Memory B cell (primary cell): Measurements from ENCODE around the gene SOX1.

ENCODE experiments used
- ATAC-seq: fragments of 150-1000 bp; cut with Tn5 transposase; 2 replicates; pipeline ENCODE4 v1.10.0; 2021; ENCODE audit warnings: low read depth, mild to moderate bottlenecking, moderate library complexity
- DNase-seq, 2 donors: peaks; one replicate each; pipeline ENCODE4 v3.0.0; 2022; ENCODE audit warnings: low spot score in 2 of 2
- H3K27ac Mint-ChIP-seq: one replicate; pipeline ENCODE4 v1.8.0; 2022; ENCODE audit warnings: mild to moderate bottlenecking, moderate library complexity, mixed read lengths
- H3K27me3 Mint-ChIP-seq: one replicate; pipeline ENCODE4 v1.8.0; 2022; ENCODE audit warnings: mixed read lengths
- H3K36me3 Mint-ChIP-seq: one replicate; pipeline ENCODE4 v1.8.0; 2022; ENCODE audit warnings: mild to moderate bottlenecking, mixed read lengths
- H3K4me1 Mint-ChIP-seq: one replicate; pipeline ENCODE4 v1.8.0; 2022; ENCODE audit warnings: mixed read lengths
- H3K4me3 Mint-ChIP-seq: one replicate; pipeline ENCODE4 v1.8.0; 2022; ENCODE audit warnings: mild to moderate bottlenecking, moderate library complexity, mixed read lengths
- H3K9me3 Mint-ChIP-seq: one replicate; pipeline ENCODE4 v1.8.0; 2022; ENCODE audit warnings: mixed read lengths

Gene SOX1

GRCh38 chr13:112067116-112067741 lies at the start of gene SOX1:
Gene SOX1 (plus strand): TSS chr13:112067149. CDS start chr13:112067659, 510 bp downstream.
- peaks cover 15% of the 10 kb centered on the region for H3K27me3 Mint-ChIP-seq
- no peaks in the 10 kb centered on the region for H3K4me1 Mint-ChIP-seq
- no peak within 1 kb of the TSS for H3K4me3 Mint-ChIP-seq
- H3K9me3 Mint-ChIP-seq: peaks cover 2% of the 10 kb centered on the region
- DNase-seq (no peak), ATAC-seq (no peak)
- peaks cover 2% of the 10 kb centered on the region for H3K36me3 Mint-ChIP-seq
- no peak within 1 kb of the TSS for H3K27ac Mint-ChIP-seq

DNA sequence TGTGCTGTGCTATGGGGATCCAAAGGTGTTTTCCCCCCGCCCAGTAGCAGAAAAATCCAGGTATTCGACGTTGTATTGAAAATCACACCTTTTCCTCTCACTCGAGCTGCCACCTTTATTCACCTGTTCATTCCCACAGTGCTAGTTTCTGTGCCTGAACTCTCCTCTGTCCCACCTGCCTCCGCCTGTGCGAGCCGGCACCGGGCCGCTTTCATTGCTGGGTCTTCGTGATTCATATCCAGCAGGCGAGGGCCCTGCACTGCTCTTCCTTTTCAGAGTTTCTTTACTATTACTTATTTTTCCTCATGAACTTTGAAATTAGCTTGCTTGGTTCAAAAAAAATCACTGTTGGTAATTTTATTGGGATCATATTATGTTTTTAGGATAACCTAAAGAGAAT lies 42.4 kb upstream of the SOX1 start:
- no peak overlapping the region for H3K27ac Mint-ChIP-seq
- H3K27me3 Mint-ChIP-seq: peaks cover 2% of the 10 kb centered on the region
- no peaks in the 10 kb centered on the region for H3K4me1 Mint-ChIP-seq

DNA sequence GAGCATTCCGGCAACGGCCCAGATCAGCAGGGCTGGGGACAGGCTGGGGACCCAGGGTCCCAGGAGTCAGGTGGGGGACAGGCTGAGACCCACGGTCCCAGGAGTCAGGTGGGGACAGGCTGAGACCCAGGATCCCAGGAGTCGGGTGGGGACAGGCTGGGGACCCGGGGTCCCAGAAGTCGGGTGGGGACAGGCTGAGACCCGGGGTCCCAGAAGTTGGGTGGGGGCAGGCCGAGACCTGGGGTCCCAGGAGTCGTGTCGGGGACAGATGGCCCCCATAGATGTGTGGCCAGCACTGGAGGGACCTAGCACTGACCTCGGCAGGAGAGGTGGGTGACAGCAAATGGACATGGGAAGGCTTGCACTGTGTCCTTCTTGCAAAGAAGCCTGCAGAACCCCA lies 39.7 kb upstream of the SOX1 start:
- H3K36me3 Mint-ChIP-seq: peaks cover 3% of the 10 kb centered on the region
- peaks cover 4% of the 10 kb centered on the region for H3K9me3 Mint-ChIP-seq
- H3K27ac Mint-ChIP-seq: no peak overlapping the region
- H3K4me1 Mint-ChIP-seq: no peaks in the 10 kb centered on the region
- ATAC-seq: no peak
- H3K27me3 Mint-ChIP-seq: peaks cover 2% of the 10 kb centered on the region
- no peak for DNase-seq
- no peak overlapping the region for H3K4me3 Mint-ChIP-seq

More for the DNA sequence above, 42.4 kb upstream of the SOX1 start:
- H3K9me3 Mint-ChIP-seq: peaks cover 4% of the 10 kb centered on the region
- no peak overlapping the region for H3K4me3 Mint-ChIP-seq
- no peak for ATAC-seq
- no peak for DNase-seq
- peaks cover 3% of the 10 kb centered on the region for H3K36me3 Mint-ChIP-seq

- Mint-ChIP-seq H3K27me3 (peaks cover 2% of the 10 kb centered on the region), H3K4me3 (no peak overlapping the region), H3K9me3 (peaks cover 4% of the 10 kb centered on the region), H3K36me3 (peaks cover 3% of the 10 kb centered on the region), H3K4me1 (no peaks in the 10 kb centered on the region), H3K27ac (no peak overlapping the region)
- ATAC-seq: no peak
- no peak for DNase-seq
Observed at GRCh38 chr13:112028481-112028880, 38.5 kb upstream of the SOX1 start.

DNA sequence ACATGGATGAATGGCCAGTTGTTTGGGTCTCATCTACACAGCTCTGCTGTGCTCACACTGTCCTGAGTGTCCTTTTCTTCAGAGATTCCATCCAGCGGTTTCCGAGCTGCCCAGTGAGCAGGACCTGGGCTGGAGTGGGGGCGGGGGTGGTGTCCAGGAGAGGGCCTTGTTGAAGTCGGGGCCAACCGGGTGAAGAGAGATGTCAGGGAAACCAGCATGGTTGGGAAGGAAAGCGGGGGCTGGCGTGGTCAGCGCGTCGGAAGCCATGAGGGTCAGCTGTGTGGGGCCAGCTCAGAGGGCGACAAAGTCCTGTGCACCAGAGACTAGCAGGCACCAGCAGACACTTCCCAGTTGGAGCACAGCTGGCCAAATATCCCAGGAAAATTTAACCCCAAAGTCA lies 37.8 kb upstream of the SOX1 start:
- no peaks in the 10 kb centered on the region for H3K4me1 Mint-ChIP-seq
- no peak for ATAC-seq
- H3K36me3 Mint-ChIP-seq: peaks cover 3% of the 10 kb centered on the region
- H3K9me3 Mint-ChIP-seq: peaks cover 4% of the 10 kb centered on the region
- DNase-seq: no peak
- no peak overlapping the region for H3K27ac Mint-ChIP-seq
- H3K27me3 Mint-ChIP-seq: peaks cover 2% of the 10 kb centered on the region
- H3K4me3 Mint-ChIP-seq: no peak overlapping the region

- Mint-ChIP-seq H3K4me3 (no peak overlapping the region), H3K36me3 (no peaks in the 10 kb centered on the region), H3K4me1 (no peaks in the 10 kb centered on the region), H3K9me3 (peaks cover 3% of the 10 kb centered on the region), H3K27ac (no peak overlapping the region), H3K27me3 (no peaks in the 10 kb centered on the region)
- DNase-seq: no peak
- ATAC-seq: no peak
Observed at GRCh38 chr13:112032186-112032993, 34.6 kb upstream of the SOX1 start.

- H3K27ac Mint-ChIP-seq: no peak overlapping the region
- no peak for DNase-seq
- peaks cover 4% of the 10 kb centered on the region for H3K9me3 Mint-ChIP-seq
- no peak for ATAC-seq
- no peak overlapping the region for H3K4me3 Mint-ChIP-seq
- no peaks in the 10 kb centered on the region for H3K4me1 Mint-ChIP-seq
- H3K36me3 Mint-ChIP-seq: no peaks in the 10 kb centered on the region
- peaks cover 2% of the 10 kb centered on the region for H3K27me3 Mint-ChIP-seq
Observed at GRCh38 chr13:112034231-112034630, 32.7 kb upstream of the SOX1 start.

DNA sequence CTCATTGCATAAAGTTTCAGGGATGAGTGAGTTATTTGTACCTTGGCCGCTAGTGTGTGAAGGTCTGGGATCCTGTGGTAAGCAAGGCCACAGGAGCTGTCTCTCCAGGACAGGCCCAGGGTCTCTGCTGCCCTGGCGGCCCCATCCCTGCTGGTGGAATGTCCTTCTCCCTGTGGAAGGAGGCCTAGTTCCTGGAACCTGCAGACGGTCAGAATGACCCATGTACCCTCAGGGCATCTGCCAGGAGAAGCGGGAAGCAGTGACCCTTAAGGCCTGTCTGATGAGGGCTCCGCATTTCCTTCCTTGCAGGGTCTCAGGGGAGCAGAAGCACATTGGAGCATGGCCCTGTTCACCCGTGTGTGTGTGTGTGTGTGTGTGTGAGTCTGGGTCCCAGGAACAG lies 32.1 kb upstream of the SOX1 start:
- Mint-ChIP-seq H3K27ac (no peak overlapping the region), H3K36me3 (no peaks in the 10 kb centered on the region), H3K27me3 (peaks cover 4% of the 10 kb centered on the region), H3K9me3 (peaks cover 4% of the 10 kb centered on the region), H3K4me1 (no peaks in the 10 kb centered on the region), H3K4me3 (no peak overlapping the region)
- no peak for ATAC-seq
- no peak for DNase-seq

GRCh38 chr13:112042496-112042895 lies 24.5 kb upstream of the SOX1 start:
- no peak overlapping the region for H3K27ac Mint-ChIP-seq

GRCh38 chr13:112052213-112052612 lies 14.7 kb upstream of the SOX1 start:
- Mint-ChIP-seq H3K9me3 (peaks cover 2% of the 10 kb centered on the region), H3K27me3 (peaks cover 12% of the 10 kb centered on the region), H3K36me3 (peaks cover 2% of the 10 kb centered on the region), H3K4me1 (no peaks in the 10 kb centered on the region), H3K4me3 (no peak overlapping the region), H3K27ac (no peak overlapping the region)
- no peak for ATAC-seq
- no peak for DNase-seq

More at GRCh38 chr13:112042496-112042895, 24.5 kb upstream of the SOX1 start:
- H3K36me3 Mint-ChIP-seq: peaks cover 2% of the 10 kb centered on the region
- no peak for DNase-seq
- no peak for ATAC-seq
- H3K4me1 Mint-ChIP-seq: no peaks in the 10 kb centered on the region
- H3K4me3 Mint-ChIP-seq: no peak overlapping the region
- peaks cover 4% of the 10 kb centered on the region for H3K27me3 Mint-ChIP-seq
- H3K9me3 Mint-ChIP-seq: peaks cover 17% of the 10 kb centered on the region

DNA sequence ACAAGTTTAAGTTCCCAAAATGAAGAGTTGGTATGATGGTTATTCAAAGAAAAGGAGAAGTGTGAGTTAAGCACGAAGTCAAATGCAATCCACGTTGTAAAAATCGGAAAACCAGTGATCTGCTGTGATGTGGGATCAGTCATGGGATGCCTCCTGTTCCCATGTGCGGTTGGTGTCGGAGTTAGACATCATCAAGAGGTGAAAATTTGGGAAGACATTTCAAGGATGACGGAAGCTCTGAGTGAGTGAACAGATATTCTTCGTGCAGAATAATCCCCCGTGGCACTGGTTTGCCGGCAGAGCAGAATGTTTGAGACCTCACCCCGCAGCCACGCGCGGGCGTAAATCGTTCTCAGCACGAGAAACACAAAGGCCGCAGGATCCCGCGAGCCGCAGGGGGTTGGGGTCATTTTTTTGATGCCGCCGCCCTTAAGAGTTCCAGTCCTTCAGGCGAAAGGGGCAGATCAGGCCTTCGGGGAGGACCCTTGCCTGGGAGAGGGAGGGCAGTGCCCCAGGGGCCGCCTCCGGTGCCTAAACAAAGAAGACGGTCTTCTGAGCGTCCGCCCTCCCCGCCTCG lies 13.7 kb upstream of the SOX1 start:
- DNase-seq (no peak), ATAC-seq (no peak)
- no peaks in the 10 kb centered on the region for H3K9me3 Mint-ChIP-seq
- no peak overlapping the region for H3K4me3 Mint-ChIP-seq
- no peak overlapping the region for H3K27ac Mint-ChIP-seq
- no peaks in the 10 kb centered on the region for H3K4me1 Mint-ChIP-seq
- H3K36me3 Mint-ChIP-seq: peaks cover 2% of the 10 kb centered on the region
- H3K27me3 Mint-ChIP-seq: peaks cover 12% of the 10 kb centered on the region

DNA sequence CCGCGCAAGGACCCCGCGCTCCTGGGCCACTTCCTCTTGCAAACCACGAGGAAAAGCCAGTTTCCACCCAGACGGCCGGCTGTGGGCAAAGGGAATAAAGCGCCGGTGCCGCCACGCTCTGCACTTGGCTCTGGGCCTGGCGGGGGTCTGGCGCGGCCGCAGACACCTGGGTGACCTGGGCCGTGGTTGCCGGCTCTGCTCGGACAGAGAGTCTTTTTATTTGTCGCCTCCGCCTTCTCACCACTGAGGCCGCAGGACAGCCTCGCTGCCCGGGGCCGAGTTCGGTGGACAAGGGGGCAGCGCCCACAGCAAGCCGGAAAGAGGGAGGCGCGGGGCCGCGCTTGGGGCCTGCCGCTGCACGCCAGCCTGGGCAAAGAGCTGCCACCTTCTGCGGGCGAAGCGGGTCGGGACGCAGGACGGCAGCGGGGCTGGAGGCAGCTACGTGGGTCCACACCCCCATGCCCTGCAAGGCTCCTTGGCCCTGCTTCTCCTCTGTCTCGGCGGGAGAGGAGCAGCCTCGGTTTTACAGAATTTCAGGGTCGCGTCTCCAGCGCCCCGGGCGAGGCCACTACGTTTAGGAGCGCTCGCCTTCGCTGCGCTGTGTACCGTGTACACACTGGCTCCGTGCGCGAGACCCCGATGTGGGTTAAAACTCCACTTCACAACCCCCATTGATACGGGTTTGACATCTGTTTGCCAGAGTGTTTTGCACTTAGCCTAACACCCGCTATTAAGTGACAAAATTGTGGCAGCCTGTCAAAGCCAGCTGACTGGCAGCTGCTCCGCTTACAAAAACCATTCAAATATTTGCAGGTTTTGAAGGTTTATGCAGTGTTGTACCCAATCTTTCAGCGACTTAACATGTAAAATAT lies 13.0 kb upstream of the SOX1 start:
- H3K9me3 Mint-ChIP-seq: no peaks in the 10 kb centered on the region
- no peak overlapping the region for H3K27ac Mint-ChIP-seq
- no peaks in the 10 kb centered on the region for H3K4me1 Mint-ChIP-seq
- no peak for DNase-seq
- H3K4me3 Mint-ChIP-seq: no peak overlapping the region
- peaks cover 2% of the 10 kb centered on the region for H3K36me3 Mint-ChIP-seq
- no peak for ATAC-seq
- H3K27me3 Mint-ChIP-seq: peaks cover 17% of the 10 kb centered on the region

DNA sequence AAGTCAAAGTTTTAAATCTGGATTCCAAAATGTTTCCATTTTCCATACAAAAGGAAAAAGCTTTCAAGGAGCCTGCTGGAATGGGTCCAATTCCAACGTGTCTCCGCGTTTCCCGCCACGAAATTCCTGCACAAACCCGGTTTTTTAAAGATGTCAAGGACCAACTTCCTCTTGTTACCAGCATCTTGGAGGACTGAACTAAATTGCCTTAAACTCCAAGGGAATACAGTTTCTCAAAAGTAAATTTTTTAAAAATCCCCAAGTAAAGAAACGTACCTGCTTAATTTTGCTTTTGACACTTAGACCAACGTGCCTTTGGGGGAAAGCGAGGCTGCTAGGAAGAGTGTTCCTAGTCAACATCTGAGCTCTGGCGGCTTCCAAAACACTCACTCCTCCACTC lies 12.3 kb upstream of the SOX1 start:
- Mint-ChIP-seq H3K9me3 (no peaks in the 10 kb centered on the region), H3K4me3 (no peak overlapping the region), H3K4me1 (no peaks in the 10 kb centered on the region), H3K27ac (no peak overlapping the region), H3K27me3 (peaks cover 22% of the 10 kb centered on the region), H3K36me3 (peaks cover 2% of the 10 kb centered on the region)
- ATAC-seq (no peak), DNase-seq (no peak)
